ENCODE data around the gene CCDC167.

DNA sequence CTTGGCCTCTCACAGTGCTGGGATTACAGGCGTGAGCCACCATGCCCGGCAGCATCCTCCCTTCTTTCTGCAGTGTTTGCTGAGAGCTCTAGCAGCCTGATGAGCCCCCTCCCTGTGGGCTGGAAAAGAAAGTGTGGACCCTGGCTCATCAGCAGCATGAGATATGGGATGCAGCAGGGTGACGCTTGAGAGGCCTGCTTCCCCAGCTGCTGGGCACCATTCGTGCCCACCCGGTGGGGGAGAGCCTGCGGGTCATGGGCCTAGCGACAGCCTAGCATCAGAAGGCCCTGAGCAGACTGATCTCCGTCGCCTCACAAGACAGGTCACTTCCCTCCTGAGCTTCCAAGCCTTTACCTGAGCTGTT, 16.0 kb upstream of the CCDC167 start:
- TF ChIP-seq CTCF (IDR thresholded peaks at IDR 0.05; ENCODE audit: low read depth, low read length) (no peak), MYC (IDR thresholded peaks at IDR 0.05; ENCODE audit: low read depth, low read length) (no peak), POLR2A (IDR thresholded peaks at IDR 0.05; ENCODE audit: extremely low read depth, insufficient read length) (no peak), MAX (IDR thresholded peaks at IDR 0.05; ENCODE audit: low read depth, low read length) (no peak)

All from NB4 (cell line).